IMR-90 (cell line): ENCODE results near the gene NOL4L.

ENCODE experiments used
- MAZ ChIP-seq: IDR thresholded peaks from 2 replicates; pipeline ENCODE4 v1.6.1; 2012; ENCODE audit warnings: low read depth, mild to moderate bottlenecking, low read length, improper control_type of control experiment, moderate library complexity, borderline replicate concordance
- POLR2A ChIP-seq: IDR thresholded peaks from 2 replicates; pipeline ENCODE4 v1.6.1; 2012; ENCODE audit warnings: mild to moderate bottlenecking, low read depth, low read length
- RCOR1 ChIP-seq: IDR thresholded peaks from 2 replicates; pipeline ENCODE4 v1.6.1; 2012; ENCODE audit warnings: mild to moderate bottlenecking, low read length, improper control_type of control experiment; ENCODE audit not compliant: insufficient replicate concordance
- TF ChIP-seq, protein P1 (sequence below): conservative IDR thresholded peaks from 2 replicates; pipeline ENCODE4 v1.5.1; 2012; ENCODE audit warnings: mild to moderate bottlenecking, low read depth, low read length, improper control_type of control experiment

GRCh38 chr20:32609111-32609773 is 24.1 kb upstream of the NOL4L start:
- TF ChIP-seq, protein P1, sequence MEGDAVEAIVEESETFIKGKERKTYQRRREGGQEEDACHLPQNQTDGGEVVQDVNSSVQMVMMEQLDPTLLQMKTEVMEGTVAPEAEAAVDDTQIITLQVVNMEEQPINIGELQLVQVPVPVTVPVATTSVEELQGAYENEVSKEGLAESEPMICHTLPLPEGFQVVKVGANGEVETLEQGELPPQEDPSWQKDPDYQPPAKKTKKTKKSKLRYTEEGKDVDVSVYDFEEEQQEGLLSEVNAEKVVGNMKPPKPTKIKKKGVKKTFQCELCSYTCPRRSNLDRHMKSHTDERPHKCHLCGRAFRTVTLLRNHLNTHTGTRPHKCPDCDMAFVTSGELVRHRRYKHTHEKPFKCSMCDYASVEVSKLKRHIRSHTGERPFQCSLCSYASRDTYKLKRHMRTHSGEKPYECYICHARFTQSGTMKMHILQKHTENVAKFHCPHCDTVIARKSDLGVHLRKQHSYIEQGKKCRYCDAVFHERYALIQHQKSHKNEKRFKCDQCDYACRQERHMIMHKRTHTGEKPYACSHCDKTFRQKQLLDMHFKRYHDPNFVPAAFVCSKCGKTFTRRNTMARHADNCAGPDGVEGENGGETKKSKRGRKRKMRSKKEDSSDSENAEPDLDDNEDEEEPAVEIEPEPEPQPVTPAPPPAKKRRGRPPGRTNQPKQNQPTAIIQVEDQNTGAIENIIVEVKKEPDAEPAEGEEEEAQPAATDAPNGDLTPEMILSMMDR, result no peak
- TF ChIP-seq POLR2A (no peak), MAZ (no peak), RCOR1 (no peak)
